Left renal pelvis (tissue), 4 donors: ENCODE results near the gene MAPK7. TPM values are rescaled to one million over a fixed set of nuclear protein-coding genes. Genes with fewer than 3 reads are reported as not detected.

Experiments used
- DNase-seq, 4 donors: peaks; one replicate each; pipeline ENCODE4 v3.0.0-alpha.2; 2013; ENCODE audit warnings: low read depth in 4 of 4, low spot score in 3 of 4
- polyA plus RNA-seq, 4 donors: library from polyadenylated mRNA; unstranded; fragments of 120-200 nt; gene quantifications; one replicate each; pipeline ENCODE4 v1.2.1, GENCODE V29; 2013; ENCODE audit not compliant: insufficient read length in 4 of 4

The MAPK7 gene
- polyA plus RNA-seq, 4 donors = 22.0 to 33.1 (median 27.7) TPM

DNA sequence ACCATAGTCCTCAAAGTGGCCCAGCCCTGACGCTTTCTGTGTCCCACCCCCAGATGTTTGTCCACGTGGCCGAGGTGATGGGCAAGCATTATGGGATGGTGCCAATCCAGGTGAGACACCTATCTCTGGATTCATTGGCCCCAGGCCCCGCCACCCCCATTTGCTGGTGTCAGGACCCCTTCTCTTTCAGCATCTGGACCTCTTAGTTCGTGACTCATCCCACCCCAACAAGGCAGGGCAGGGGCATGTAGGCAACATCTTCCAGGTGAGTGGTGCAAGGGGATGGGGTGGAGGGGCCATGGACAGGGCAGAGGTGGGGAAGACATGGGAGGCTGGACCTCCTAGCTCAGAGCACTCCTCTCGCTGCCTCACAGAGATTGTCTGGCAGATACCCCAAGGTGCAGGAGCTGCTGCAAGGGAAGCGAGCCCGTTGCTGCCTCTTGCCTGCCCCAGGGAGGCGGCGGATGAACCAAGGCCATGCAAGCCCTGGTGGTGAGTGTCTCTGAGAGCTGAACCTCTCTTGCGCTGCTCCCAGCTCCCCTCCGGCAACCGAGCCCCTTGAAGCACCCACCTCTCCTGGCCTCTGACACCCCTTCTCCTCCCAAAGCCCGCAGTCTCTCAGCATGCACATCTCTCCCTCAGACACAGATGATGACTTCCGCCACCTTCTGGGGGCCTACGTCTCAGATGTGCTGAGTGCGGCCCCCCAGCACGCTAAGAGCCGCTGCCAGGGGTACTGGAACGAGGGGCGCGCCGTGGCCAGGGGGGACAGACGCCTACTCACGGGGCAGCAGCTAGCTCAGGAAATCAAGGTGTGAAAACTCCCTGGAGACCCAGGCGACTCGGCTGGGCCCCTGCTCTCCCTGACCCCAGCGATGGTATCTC, 36.3 kb downstream of the MAPK7 start:
- no peak for DNase-seq

DNA sequence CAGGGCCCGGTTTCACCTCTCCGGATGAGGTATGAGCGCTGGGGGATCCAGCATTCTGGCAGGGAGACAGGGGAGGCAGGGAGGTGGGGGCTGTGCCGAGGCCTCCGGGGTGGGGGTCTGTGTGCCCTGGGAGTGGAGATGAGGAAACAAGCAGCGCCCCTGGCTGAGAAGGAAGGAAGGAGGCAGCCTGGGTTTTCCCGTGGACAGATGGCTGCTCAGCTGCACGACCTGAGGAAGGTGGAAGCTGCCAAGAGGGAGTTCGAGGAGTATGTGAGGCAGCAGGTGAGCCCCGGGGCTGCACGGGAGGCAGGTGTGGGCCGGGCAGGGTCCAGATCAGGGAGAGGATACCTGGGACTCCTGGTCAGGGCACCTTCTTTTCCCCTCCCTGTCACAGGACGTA, 37.0 kb downstream of the MAPK7 start:
- DNase-seq = no peak

- DNase-seq = no peak
These were observed 37.8 kb downstream of the MAPK7 start for GRCh38 chr17:19415806-19416775.

GRCh38 chr17:19417611-19418010, 39.3 kb downstream of the MAPK7 start:
- no peak for DNase-seq

DNA sequence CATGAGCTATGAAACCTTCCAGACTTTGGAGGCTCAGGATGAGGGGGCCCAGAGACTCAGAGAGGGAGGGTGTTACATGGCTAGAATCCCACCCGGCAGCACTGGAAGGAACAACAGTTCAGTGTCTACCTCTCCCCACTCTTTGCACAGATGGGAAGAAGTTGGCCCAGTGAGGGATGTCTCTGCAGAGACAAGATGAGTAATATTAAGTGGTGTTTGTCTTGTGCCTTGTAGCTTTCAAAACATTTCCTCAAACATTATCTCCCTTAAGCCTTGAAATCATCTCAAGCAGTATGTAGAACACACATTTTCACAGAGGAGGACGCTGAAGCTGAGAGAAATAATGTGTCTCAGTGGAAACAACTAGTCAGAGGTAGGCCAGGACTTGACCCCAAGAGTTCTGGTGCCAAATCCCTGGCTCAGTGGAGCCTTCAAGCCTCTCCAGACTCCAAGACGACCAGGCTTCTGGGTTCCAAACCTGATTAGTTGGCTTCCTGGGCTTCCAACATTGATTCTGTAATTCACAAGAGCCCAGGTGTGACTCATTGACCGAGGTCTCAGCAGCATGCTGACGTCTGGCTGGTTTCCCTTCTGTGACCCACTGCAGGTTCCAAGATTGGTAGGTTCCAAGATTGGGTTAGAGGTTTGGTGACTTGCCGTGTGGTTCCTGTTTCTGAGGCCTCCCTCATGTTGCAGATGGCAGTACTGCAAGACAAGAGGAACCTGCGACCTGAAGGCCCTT, 40.1 kb downstream of the MAPK7 start:
- no peak for DNase-seq

DNA sequence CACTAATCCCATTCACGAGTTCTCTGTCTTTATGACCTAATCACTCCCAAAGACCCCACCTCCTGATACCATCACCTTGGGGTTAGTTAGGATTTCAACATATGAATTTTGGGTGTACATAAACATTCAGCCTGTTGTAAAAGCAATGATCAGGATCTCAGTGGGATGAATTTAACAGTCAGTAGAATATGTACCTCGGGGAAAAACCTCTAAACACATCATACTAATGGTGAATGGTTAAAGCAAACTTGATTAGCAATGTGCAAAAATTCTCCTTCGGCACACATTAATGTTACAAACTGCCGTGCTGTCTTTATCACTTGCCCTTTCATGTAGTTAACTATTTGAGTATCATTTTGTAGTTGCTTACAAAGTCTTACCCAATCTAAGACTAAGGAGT, 42.9 kb downstream of the MAPK7 start:
- DNase-seq = no peak

GRCh38 chr17:19421926-19422325, 43.6 kb downstream of the MAPK7 start:
- no peak for DNase-seq

GRCh38 chr17:19424934-19425868, 46.9 kb downstream of the MAPK7 start:
- no peak for DNase-seq

DNA sequence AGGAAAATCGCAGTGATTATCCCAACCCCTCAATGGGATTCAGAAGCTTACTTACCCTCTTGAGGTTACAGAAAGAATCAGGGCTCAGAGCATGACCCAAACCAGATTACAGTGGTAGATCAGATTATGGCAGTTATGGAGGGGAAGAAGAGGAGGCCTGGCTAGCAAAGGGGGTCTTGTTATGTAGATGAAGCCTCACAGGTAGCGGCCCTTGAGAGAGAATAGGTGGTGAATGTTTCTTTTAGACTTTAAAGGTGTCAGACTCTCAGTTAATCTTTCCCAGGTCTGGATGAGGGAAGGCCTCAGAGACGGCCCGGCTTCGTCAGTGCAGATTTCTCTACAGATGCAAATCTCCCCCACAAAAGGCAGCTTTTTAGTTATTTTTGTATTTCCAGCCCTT, 48.3 kb downstream of the MAPK7 start:
- DNase-seq = no peak

- no peak for DNase-seq
These were observed 53.4 kb downstream of the MAPK7 start for GRCh38 chr17:19431691-19432090.

Other genes starting within 250 kb of the MAPK7 start
- 10 to 100 TPM; 47.1 to 54.7 (median 48.5) TPM for gene EPN2, start 141.1 kb upstream of the MAPK7 start, polyA plus RNA-seq
- 10 to 100 TPM; 16.9 to 47.9 (median 31.1) TPM for gene B9D1, start 15.8 kb upstream of the MAPK7 start, polyA plus RNA-seq
- gene MFAP4, start 8.7 kb downstream of the MAPK7 start, polyA plus RNA-seq = 100 to 1,000 TPM; 182 to 872 (median 269) TPM
- 1 to 10 TPM in 1 of 4 donors, under 1 TPM in 3; 0.68 to 1.4 (median 0.76) TPM for gene RNF112, start 32.7 kb downstream of the MAPK7 start, polyA plus RNA-seq
- gene SLC47A1, start 155.4 kb downstream of the MAPK7 start, polyA plus RNA-seq = 10 to 100 TPM in 3 of 4 donors, 1 to 10 TPM in 1; 6.3 to 27.1 (median 15.1) TPM